Measurements from ENCODE around the gene ACP7.
"Not testable (repeated sequence)": the region's sequence is repeated elsewhere in the genome, so short reads cannot be mapped to it uniquely, and the experiment has no call there.

The ACP7 gene

DNA sequence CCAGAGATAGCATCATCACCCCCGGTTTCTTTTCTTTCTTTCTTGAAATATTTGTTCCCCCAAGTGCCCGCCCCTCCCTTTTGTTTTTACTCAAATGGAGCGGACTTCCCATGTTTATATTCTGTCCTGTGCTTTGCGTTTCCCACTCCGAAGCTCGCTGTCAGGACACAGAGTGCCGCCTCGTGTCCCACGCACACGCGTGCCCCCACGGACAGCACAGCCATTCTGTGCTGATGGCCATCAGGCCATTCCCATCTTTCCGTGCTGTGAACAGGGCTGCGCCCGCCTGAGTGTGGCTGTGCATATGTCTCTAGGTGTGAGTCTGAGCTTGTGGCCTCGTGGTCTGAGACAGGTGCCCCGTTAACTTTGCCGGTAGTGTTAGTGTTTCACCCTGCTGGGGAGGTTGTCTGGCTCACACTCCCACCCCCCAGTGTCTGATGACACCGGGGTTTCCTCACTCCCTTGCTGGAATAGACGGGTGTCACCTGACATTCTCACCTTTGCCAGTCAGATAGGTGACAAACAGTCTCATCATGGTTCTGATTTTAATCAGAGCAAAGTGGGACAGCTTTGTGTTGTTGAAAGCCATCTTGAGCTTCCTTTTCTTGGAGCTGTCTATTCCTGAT is 48.3 kb downstream of the ACP7 start:
- no peak for DNase-seq (ENCODE audit: low spot score)

- no peak for DNase-seq (ENCODE audit: low spot score)
Observed at GRCh38 chr19:39133431-39134270, 49.5 kb downstream of the ACP7 start.

GRCh38 chr19:39135701-39136100 is 51.5 kb downstream of the ACP7 start:
- DNase-seq (ENCODE audit: low spot score) = no peak

- no peak for DNase-seq (ENCODE audit: low spot score)
Observed at GRCh38 chr19:39136225-39136940, 52.2 kb downstream of the ACP7 start.

DNA sequence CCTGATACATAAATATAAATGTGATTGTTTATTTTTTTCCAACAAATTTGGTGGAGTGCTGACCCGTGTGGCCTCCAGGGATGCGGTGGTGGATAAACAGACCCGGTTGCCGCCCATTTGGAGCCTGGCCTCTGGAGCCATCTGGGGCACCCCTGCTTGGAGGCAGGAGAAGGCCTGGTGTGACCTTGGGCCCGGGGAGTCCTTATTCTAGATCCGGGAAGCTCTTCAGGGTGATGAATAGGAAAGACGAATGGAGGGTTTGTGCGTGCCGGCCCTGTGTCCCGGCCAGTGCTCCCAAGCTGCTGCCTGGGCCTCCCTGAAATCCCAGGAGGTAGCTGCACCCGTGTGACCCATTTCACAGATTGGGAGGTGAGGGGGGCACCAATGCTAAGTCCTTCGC is 53.0 kb downstream of the ACP7 start:
- DNase-seq (ENCODE audit: low spot score) = no peak

- DNase-seq (ENCODE audit: low spot score) = no peak
Observed at GRCh38 chr19:39138221-39139211, 54.3 kb downstream of the ACP7 start.

- DNase-seq (ENCODE audit: low spot score) = no peak
Observed at GRCh38 chr19:39139305-39139874, 55.2 kb downstream of the ACP7 start.

- DNase-seq (ENCODE audit: low spot score) = no peak
Observed at GRCh38 chr19:39139971-39140453, 55.8 kb downstream of the ACP7 start.

DNA sequence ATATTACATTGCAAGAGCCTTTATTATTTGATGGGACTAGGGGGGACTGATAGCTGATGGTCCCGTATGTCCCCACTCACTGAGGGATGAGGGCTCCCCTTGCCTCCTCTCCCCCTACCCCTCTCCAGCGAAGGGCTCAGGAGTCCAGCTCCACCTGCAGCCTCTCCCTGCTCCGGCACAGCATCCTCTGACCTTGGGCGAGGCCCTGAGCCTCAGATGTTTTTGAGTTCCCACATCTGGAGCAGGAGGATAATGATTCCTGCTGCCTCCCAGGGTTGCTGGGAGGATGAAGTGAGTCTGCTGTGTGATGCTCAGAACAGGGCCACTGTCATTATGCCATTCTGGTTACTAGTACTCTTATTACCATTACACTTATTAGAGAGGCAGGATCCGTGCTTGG is 56.4 kb downstream of the ACP7 start:
- no peak for DNase-seq (ENCODE audit: low spot score)

DNA sequence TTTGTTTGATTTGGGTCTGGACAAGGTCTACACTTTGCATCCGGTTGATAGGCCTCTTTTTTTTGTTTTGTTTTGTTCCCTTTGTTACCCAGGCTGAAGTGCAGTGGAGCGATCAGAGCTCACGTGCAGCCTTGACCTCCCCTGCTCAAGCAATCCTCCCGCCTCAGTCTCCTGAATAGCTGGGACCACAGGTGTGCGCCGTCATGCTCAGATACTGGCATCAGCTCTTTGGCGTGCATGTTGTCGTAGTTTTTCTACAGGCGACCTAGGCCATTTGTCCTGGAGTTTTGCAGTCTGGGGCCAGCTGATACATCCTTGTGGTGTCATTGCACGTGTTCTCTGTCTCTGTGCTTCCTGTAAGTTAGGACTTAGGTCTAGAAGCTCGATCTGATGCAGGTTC is 57.8 kb downstream of the ACP7 start:
- DNase-seq (ENCODE audit: low spot score) = no peak

- no peak for DNase-seq (ENCODE audit: low spot score)
Observed at GRCh38 chr19:39142630-39143029, 58.5 kb downstream of the ACP7 start.

DNA sequence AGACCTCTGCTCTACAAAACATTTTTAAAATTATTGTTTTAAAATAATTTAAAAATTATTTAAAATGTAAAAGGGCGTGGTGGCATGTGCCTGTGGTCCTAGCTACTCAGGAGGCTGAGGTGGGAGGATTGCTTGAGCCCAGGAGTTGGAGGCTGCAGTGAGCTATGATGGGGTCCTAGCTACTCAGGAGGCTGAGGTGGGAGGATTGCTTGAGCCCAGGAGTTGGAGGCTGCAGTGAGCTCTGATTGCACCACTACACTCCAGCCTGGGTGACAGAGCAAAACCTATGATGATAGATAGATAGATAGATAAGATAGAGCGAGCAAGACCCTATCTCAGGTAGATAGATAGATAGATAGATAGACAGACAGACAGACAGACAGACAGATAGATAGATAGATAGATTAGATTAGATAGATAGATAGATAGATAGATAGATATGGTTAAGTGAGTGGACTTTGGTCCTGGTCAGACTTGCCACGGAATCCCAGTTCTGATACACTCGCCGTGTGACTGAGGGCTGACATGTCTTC is 59.7 kb downstream of the ACP7 start:
- DNase-seq (ENCODE audit: low spot score) = not testable (repeated sequence)

GRCh38 chr19:39144290-39145071 is 60.3 kb downstream of the ACP7 start:
- no peak for DNase-seq (ENCODE audit: low spot score)

- DNase-seq (ENCODE audit: low spot score) = no peak
Observed at GRCh38 chr19:39145180-39145953, 61.2 kb downstream of the ACP7 start.

DNA sequence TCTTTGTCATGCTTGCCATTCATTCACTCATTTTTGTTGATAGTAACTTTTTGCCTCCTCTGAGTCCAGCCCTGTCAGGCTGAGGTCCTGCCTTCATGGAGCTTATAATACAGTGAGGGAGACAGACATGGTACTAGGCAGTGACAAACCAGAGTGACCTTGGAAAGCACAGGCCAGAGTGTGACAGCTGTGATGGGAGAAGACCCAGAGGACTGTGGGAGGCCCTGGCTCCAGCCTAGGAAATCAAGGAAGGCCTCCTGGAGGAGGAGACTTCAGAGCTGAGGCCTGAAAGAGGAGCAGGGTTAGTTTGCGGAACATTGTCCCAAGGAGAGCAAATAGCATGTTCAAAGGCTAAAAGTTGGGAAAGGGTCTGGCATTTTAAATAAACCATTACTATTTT is 61.9 kb downstream of the ACP7 start:
- DNase-seq (ENCODE audit: low spot score) = no peak

GRCh38 chr19:39146686-39147450 is 62.7 kb downstream of the ACP7 start:
- DNase-seq (ENCODE audit: low spot score) = no peak

- no peak for DNase-seq (ENCODE audit: low spot score)
Observed at GRCh38 chr19:39147480-39147879, 63.3 kb downstream of the ACP7 start.

- DNase-seq (ENCODE audit: low spot score) = no peak
Observed at GRCh38 chr19:39148939-39149529, 64.9 kb downstream of the ACP7 start.
